HUES48 (cell line): ENCODE results near the gene PAPOLA.
"Not testable (repeated sequence)": the region's sequence is repeated elsewhere in the genome, so short reads cannot be mapped to it uniquely, and the experiment has no call there.

Source experiments
- H3K27ac ChIP-seq: one replicate; pipeline ENCODE4 v1.7.0; 2013; ENCODE audit warnings: low read depth, low read length, inconsistent platforms
- H3K27me3 ChIP-seq: 2 replicates; pipeline ENCODE4 v1.6.1; 2013; ENCODE audit warnings: mild to moderate bottlenecking, low read length; ENCODE audit not compliant: control insufficient read depth, insufficient read depth
- H3K36me3 ChIP-seq: 2 replicates; pipeline ENCODE4 v1.6.1; 2013; ENCODE audit warnings: low read length; ENCODE audit not compliant: control insufficient read depth, insufficient read depth
- H3K4me1 ChIP-seq: 2 replicates; pipeline ENCODE4 v1.6.1; 2013; ENCODE audit warnings: mild to moderate bottlenecking, low read length; ENCODE audit not compliant: control insufficient read depth, insufficient read depth
- H3K4me3 ChIP-seq: 2 replicates; pipeline ENCODE4 v1.5.1; 2013; ENCODE audit warnings: mild to moderate bottlenecking, low read depth, low read length
- H3K9ac ChIP-seq: 2 replicates; pipeline ENCODE4 v1.6.1; 2013; ENCODE audit warnings: mild to moderate bottlenecking, low read depth, low read length, moderate library complexity
- H3K9me3 ChIP-seq: 2 replicates; pipeline ENCODE4 v1.6.1; 2013; ENCODE audit warnings: low read length; ENCODE audit not compliant: control insufficient read depth, insufficient read depth

Gene PAPOLA

DNA sequence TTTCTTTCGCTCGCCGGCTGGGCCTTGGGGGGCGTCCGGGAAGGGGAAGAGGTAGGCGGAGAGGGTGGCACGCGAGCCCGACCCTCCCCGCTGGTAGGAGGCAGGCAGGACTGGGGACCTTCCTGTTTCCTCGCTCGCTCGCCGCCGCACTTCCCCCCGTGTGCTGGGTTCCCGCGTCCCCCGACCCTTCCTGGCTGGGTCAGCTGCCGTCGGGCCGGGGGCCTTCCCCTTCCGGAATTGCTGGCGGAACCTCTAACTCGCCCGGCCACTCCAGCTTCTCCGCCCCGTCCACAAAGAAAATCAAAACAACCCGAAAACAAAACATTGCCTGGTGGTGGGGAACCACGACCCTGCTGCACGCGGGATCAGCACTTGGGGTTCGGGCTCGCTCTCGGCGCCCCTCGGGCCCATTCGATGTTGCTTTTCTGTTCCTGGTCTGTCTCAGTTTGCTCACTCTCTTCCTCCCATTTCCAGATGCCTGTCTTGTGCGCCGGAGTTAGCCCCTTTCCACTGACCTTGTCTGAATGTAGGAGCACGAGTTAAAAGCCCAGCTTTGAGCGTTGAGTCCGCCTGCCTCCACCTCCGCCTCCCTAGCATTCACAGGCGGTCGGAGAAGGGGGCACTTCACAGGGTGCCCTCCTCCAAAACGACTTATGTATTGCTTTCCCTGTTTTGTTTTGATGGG, 581 bp downstream of the PAPOLA start:
- Histone ChIP-seq H3K9ac (peak overlapping the region; percentile 98), H3K36me3 (peaks cover 13% of the 10 kb centered on the region; the same call in 1 of the 2 replicates), H3K4me1 (peaks cover 20% of the 10 kb centered on the region), H3K9me3 (no peaks in the 10 kb centered on the region), H3K27me3 (no peaks in the 10 kb centered on the region), H3K4me3 (peak overlapping the region; percentile 99), H3K27ac (peak overlapping the region; percentile 95)

- Histone ChIP-seq H3K27me3 (no peaks in the 10 kb centered on the region), H3K27ac (peak overlapping the region; percentile 95), H3K9me3 (no peaks in the 10 kb centered on the region), H3K4me3 (peak overlapping the region; percentile 99), H3K4me1 (peaks cover 20% of the 10 kb centered on the region), H3K9ac (peak overlapping the region; percentile 98), H3K36me3 (peaks cover 13% of the 10 kb centered on the region; the same call in 1 of the 2 replicates)
Observed at GRCh38 chr14:96503306-96503679, 1.1 kb downstream of the PAPOLA start.

DNA sequence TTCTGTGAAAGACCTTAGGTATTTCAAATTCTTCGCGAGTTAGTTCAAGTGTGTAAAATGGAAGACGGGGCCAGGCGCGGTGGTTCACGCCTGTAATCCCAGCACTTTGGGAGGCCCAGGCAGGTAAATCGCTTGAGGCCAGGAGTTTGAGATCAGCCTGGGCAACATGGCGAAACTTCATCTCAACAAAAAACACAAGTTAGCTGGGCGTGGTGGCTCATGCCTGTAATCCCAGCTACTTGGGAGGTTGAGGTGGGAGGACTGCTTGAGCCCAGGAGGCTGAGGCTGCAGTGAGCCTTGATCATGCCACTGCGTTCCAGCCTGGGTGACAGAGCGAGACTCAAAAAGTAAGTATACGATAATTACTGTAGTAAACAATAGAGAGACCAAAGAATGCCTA, 2.2 kb downstream of the PAPOLA start:
- Histone ChIP-seq H3K4me1 (peaks cover 26% of the 10 kb centered on the region), H3K4me3 (peak overlapping the region; percentile 99; the same call in 1 of the 2 replicates), H3K36me3 (peaks cover 13% of the 10 kb centered on the region; the same call in 1 of the 2 replicates)
- H3K9ac ChIP-seq, H3K9me3 ChIP-seq, H3K27me3 ChIP-seq, H3K27ac ChIP-seq: not testable (repeated sequence)

DNA sequence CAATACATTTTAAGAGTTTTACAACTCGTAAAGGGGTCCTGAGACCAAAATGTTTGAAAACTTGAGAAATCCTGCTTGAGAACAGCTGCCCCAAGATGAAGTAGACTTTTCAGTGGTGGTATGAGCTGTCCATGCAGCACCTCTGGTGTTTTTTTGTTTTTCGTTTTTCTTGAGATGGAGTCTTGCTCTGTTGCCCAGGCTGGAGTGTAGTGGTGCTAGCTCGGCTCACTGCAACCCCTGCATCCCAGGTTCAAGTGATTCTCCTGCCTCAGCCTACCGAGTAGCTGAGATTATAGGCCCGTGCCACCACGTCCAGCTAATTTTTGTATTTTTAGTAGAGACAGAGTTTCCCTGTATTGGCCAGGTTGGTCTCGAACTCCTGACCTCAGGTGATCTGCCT, 5.5 kb downstream of the PAPOLA start:
- Histone ChIP-seq H3K9me3 (no peaks in the 10 kb centered on the region), H3K27me3 (no peaks in the 10 kb centered on the region), H3K27ac (no peak overlapping the region), H3K4me3 (no peak overlapping the region), H3K4me1 (peaks cover 49% of the 10 kb centered on the region), H3K9ac (no peak overlapping the region), H3K36me3 (peaks cover 13% of the 10 kb centered on the region; the same call in 1 of the 2 replicates)

- Histone ChIP-seq H3K27ac (no peak overlapping the region), H3K36me3 (peaks cover 13% of the 10 kb centered on the region; the same call in 1 of the 2 replicates), H3K27me3 (no peaks in the 10 kb centered on the region), H3K9ac (no peak overlapping the region), H3K4me3 (no peak overlapping the region), H3K4me1 (peaks cover 54% of the 10 kb centered on the region), H3K9me3 (no peaks in the 10 kb centered on the region)
Observed at GRCh38 chr14:96508900-96509299, 6.7 kb downstream of the PAPOLA start.

GRCh38 chr14:96509457-96510090, 7.4 kb downstream of the PAPOLA start:
- Histone ChIP-seq H3K9me3 (no peaks in the 10 kb centered on the region), H3K27me3 (no peaks in the 10 kb centered on the region), H3K36me3 (0 out of 2 replicates have a peak, but pooled peaks cover 7% of the 10 kb centered on the region), H3K4me3 (no peak overlapping the region), H3K9ac (no peak overlapping the region), H3K27ac (no peak overlapping the region), H3K4me1 (peaks cover 58% of the 10 kb centered on the region)

DNA sequence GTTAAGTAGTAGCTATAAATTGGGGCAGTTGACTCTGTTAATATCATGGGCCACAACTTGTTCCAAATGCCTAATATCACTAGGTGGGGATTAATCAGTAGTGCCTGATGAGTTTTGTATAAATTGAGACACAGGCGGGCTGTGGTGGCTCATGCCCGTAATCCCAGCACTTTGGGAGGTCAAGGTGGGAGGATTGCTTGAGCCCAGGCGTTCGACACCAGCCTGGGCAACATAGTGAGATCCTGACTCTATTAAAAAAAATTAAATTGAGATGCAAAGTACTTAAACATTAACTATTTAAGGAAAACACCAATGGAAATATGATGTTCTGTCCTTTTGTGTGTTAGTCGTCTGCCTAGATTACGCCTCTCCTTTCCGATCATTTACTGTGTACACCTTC, 9.0 kb downstream of the PAPOLA start:
- Histone ChIP-seq H3K9me3 (no peaks in the 10 kb centered on the region), H3K4me3 (no peak overlapping the region), H3K9ac (no peak overlapping the region), H3K27ac (no peak overlapping the region), H3K4me1 (peaks cover 64% of the 10 kb centered on the region), H3K36me3 (no peaks in the 10 kb centered on the region), H3K27me3 (no peaks in the 10 kb centered on the region)

DNA sequence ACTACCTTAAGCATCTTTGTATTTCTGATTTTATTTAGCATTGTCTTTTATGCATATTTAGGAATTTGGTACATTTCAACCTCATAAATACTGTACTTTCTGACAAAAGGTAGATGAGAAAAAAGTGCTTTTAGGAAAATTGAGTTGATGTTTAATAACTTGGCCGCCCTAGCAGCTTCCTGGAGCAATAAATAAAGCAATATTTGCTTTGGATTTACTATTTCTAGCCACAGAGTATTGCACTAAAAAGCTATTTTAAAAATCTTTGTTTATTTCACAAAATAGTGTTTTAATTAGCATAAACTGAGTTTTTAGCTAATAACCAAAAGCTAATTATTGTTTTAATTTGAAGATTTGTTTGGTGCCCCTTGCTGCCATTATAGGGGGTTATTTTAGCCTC, 9.5 kb downstream of the PAPOLA start:
- H3K4me1 ChIP-seq: peaks cover 68% of the 10 kb centered on the region
- no peaks in the 10 kb centered on the region for H3K9me3 ChIP-seq
- H3K36me3 ChIP-seq: no peaks in the 10 kb centered on the region
- no peaks in the 10 kb centered on the region for H3K27me3 ChIP-seq
- H3K4me3 ChIP-seq: no peak overlapping the region
- no peak overlapping the region for H3K9ac ChIP-seq
- H3K27ac ChIP-seq: peak overlapping the region; percentile 33

GRCh38 chr14:96512122-96512521, 9.9 kb downstream of the PAPOLA start:
- H3K4me3 ChIP-seq: peak overlapping the region; percentile 42
- H3K36me3 ChIP-seq: no peaks in the 10 kb centered on the region
- H3K9me3 ChIP-seq: no peaks in the 10 kb centered on the region
- H3K9ac ChIP-seq: no peak overlapping the region
- peak overlapping the region; percentile 73 for H3K27ac ChIP-seq
- H3K4me1 ChIP-seq: peaks cover 73% of the 10 kb centered on the region
- H3K27me3 ChIP-seq: no peaks in the 10 kb centered on the region

DNA sequence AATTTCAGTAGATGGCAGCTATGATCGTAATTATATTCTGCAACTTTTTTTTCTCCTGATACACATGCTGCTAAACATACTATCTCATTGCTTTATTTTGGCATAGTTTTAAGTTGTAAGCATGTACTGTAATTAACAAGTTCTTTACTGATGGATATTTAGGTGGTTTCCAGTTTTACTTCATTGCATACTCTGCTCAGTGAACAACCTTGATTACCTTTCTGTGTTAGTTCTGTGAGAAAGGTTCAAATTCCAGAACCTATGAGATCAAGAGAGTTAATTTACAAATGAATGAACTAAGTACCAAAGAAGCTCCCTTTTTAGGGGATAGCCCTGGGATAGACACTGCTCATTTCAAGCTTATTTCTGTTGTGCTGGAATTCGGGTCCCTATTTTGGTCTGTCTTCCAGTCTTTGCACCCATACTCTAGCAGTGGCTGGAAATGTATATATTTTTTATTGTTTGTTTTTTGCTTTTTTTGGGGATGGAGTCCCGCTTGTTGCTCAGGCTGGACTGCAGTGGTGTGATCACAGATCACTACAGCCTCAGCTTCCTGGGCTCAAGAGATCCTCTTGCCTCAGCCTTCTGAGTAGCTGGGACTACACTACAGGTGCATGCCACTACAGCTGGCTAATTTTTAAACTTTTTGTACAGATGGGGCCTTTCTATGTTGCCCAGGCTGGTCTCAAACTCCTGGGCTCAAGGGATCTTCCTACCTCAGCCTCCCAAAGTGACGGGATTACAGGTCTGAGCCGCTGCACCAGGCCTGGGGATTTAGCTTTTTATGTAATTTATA, 10.6 kb downstream of the PAPOLA start:
- no peaks in the 10 kb centered on the region for H3K9me3 ChIP-seq
- no peaks in the 10 kb centered on the region for H3K27me3 ChIP-seq
- peak overlapping the region; percentile 42 for H3K4me3 ChIP-seq
- H3K36me3 ChIP-seq: no peaks in the 10 kb centered on the region
- peaks cover 79% of the 10 kb centered on the region for H3K4me1 ChIP-seq
- no peak overlapping the region for H3K9ac ChIP-seq
- H3K27ac ChIP-seq: peak overlapping the region; percentile 78

DNA sequence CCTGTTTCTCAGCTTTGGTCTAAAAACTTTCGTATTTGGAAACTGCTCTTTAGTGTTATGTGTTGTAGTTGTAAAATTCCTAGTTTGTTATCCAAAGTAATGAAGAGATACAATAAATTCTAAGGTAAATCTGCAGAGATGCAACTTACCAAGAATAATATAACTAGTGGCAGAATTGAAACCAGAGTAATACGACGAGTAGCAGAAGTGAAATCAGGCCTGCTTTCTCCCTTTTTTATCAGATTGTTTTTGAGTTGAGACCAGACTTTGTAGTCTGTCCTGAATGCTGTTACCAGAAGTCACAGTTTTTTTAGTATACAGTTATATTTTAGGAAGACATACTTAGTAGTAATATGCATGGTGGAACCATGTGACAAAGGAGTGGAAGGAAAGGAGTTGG, 12.5 kb downstream of the PAPOLA start:
- Histone ChIP-seq H3K27ac (no peak overlapping the region), H3K4me1 (peaks cover 73% of the 10 kb centered on the region), H3K9me3 (no peaks in the 10 kb centered on the region), H3K4me3 (no peak overlapping the region), H3K9ac (no peak overlapping the region), H3K27me3 (no peaks in the 10 kb centered on the region), H3K36me3 (no peaks in the 10 kb centered on the region)
